Peyer's patch (tissue), 4 donors: ENCODE measurements around the gene APC.
"Not testable (repeated sequence)": the region's sequence is repeated elsewhere in the genome, so short reads cannot be mapped to it uniquely, and the experiment has no call there.

Experiments used
- CTCF ChIP-seq, 6 experiments: fragments of 450-650 bp in 4 of 6; fragments of 200-600 bp in 2 of 6; sonication (generic) in 1 of 6; IDR thresholded peaks; one replicate each; pipeline ENCODE4 v1.5.1; 2017 to 2019; ENCODE audit warnings: antibody characterized with exemption in 6 of 6, mild to moderate bottlenecking in 3 of 6, moderate library complexity in 1 of 6
- POLR2A ChIP-seq, 2 donors: fragments of 450-650 bp; IDR thresholded peaks; one replicate each; pipeline ENCODE4 v1.5.1; 2017; ENCODE audit warnings: antibody characterized with exemption in 2 of 2, mild to moderate bottlenecking in 2 of 2, moderate library complexity in 2 of 2

GRCh38 chr5:112716895-112717294, 20.8 kb upstream of the APC start:
- TF ChIP-seq CTCF, POLR2A (IDR thresholded peaks at IDR 0.05): not testable (repeated sequence)
